GM12878 (cell line): ENCODE measurements around the gene DPP4. TPM values are rescaled to one million over a fixed set of nuclear protein-coding genes. Genes with fewer than 3 reads are reported as not detected.

Source experiments
- ATAC-seq: fragments of 200-7000 bp; cut with Tn5 transposase; 3 replicates; pipeline ENCODE4 v1.9.1; 2020; ENCODE audit warnings: mild to moderate bottlenecking, moderate library complexity
- BruUV-seq: library from RNA; stranded (reverse); fragments of 400-500 nt; replicated peaks from 2 replicates; lab custom pipeline; 2021; lab: Mats Ljungman, UMichigan
- CTCF ChIA-PET: fragments of 300-600 bp; sonication (Branson Sonifier 250); formaldehyde crosslinking; extraction: SDS; loops from one replicate; lab custom pipeline; 2021; ENCODE audit warnings: inconsistent platforms; lab: Yijun Ruan, JAX
- POLR2A ChIA-PET: fragments of 350-600 bp; formaldehyde crosslinking; extraction: SDS; loops from one replicate; lab custom pipeline; 2021; ENCODE audit warnings: inconsistent platforms; lab: Charles Lee
- RAD21 ChIA-PET: fragments of 300-600 bp; sonication (Branson Sonifier 250); formaldehyde crosslinking; loops from one replicate; lab custom pipeline; 2023; ENCODE audit warnings: antibody characterized with exemption; ENCODE audit not compliant: unreplicated experiment; lab: Charles Lee
- SMC1A ChIA-PET: fragments of 300-600 bp; sonication (Branson Sonifier 250); formaldehyde crosslinking; loops from one replicate; lab custom pipeline; 2023; ENCODE audit not compliant: unreplicated experiment, uncharacterized antibody; lab: Charles Lee
- DNase-seq: peaks from one replicate; pipeline ENCODE4 v3.0.0-alpha.2; 2011; ENCODE audit warnings: low read depth, low spot score
- FAIRE-seq: peaks from 3 replicates; lab custom pipeline; 2011; peaks lifted over from hg19 to GRCh38; lab: Jason Lieb, UNC
- H2AFZ ChIP-seq: 2 replicates; pipeline ENCODE4 v1.6.0; 2011; ENCODE audit warnings: low read depth, low read length, control low read depth; ENCODE audit not compliant: control insufficient read depth
- H3K27ac ChIP-seq: 2 replicates; pipeline ENCODE4 v1.5.1; 2011; ENCODE audit warnings: control low read depth; ENCODE audit not compliant: control insufficient read depth, insufficient read depth
- H3K27me3 ChIP-seq, 2 experiments: replicated peaks in 1 of 2; 2 replicates each; pipeline versions ENCODE4 v1.6.0 to v1.6.1; 2011; ENCODE audit warnings: low read length in 1 of 2; ENCODE audit not compliant: control insufficient read depth in 2 of 2, insufficient read depth in 2 of 2
- H3K36me3 ChIP-seq, 2 experiments: 2 replicates each; pipeline ENCODE4 v1.5.1; 2011; ENCODE audit warnings: low read length in 1 of 2; ENCODE audit not compliant: control insufficient read depth in 2 of 2, insufficient read depth in 2 of 2
- H3K4me1 ChIP-seq: 2 replicates; pipeline ENCODE4 v1.6.1; 2011; ENCODE audit warnings: mild to moderate bottlenecking, low read length, moderate library complexity, mixed read lengths; ENCODE audit not compliant: control insufficient read depth, insufficient read depth
- H3K4me2 ChIP-seq: 2 replicates; pipeline ENCODE4 v1.6.0; 2011; ENCODE audit warnings: control low read depth; ENCODE audit not compliant: control insufficient read depth, insufficient read depth
- H3K4me3 ChIP-seq: fragments of 200-600 bp; sonication (generic); 2 replicates; pipeline ENCODE4 v1.5.1; 2016
- H3K79me2 ChIP-seq: 2 replicates; pipeline ENCODE4 v1.6.0; 2011; ENCODE audit warnings: low read length; ENCODE audit not compliant: control insufficient read depth, insufficient read depth
- H3K9ac ChIP-seq: 2 replicates; pipeline ENCODE4 v1.8.0; 2011; ENCODE audit warnings: low read length, control low read depth, mixed read lengths; ENCODE audit not compliant: control insufficient read depth, insufficient read depth
- H3K9me3 ChIP-seq: replicated peaks from 3 replicates; pipeline ENCODE4 v1.5.1; 2011; ENCODE audit warnings: mild to moderate bottlenecking, low read length; ENCODE audit not compliant: control insufficient read depth, insufficient read depth
- H4K20me1 ChIP-seq: 2 replicates; pipeline ENCODE4 v1.6.0; 2011; ENCODE audit not compliant: control insufficient read depth, insufficient read depth
- BCL11A ChIP-seq: IDR thresholded peaks from 2 replicates; pipeline ENCODE4 v1.6.1; 2011; ENCODE audit warnings: low read depth, low read length
- CREB1 ChIP-seq: IDR thresholded peaks from 2 replicates; pipeline ENCODE4 v1.6.1; 2012; ENCODE audit warnings: low read depth, mild to moderate bottlenecking, inconsistent platforms
- NFIC ChIP-seq: IDR thresholded peaks from 2 replicates; pipeline ENCODE4 v1.6.1; 2012; ENCODE audit warnings: low read depth, mild to moderate bottlenecking, inconsistent platforms, low read length, moderate library complexity
- SKIL ChIP-seq: fragments of 450-650 bp; IDR thresholded peaks from 2 replicates; pipeline ENCODE4 v1.6.1; 2017; ENCODE audit warnings: mild to moderate bottlenecking, low read depth, inconsistent platforms; ENCODE audit not compliant: poor library complexity, severe bottlenecking
- ZBTB40 ChIP-seq: fragments of 450-650 bp; IDR thresholded peaks from 2 replicates; pipeline ENCODE4 v1.6.1; 2016; ENCODE audit warnings: mild to moderate bottlenecking, moderate library complexity, borderline replicate concordance
- ZNF274 ChIP-seq: IDR thresholded peaks from one replicate; pipeline ENCODE4 v1.8.0; 2011; ENCODE audit not compliant: insufficient read length, insufficient read depth
- WGBS: methylation state at CpG from one replicate; pipeline ENCODE4 v1.1.6; 2016; ENCODE audit warnings: low lambda C conversion rate; ENCODE audit not compliant: insufficient replicate concordance, insufficient coverage; ENCODE audit errors: missing lambda C conversion rate; 5-methylcytosine and 5-hydroxymethylcytosine counted together
- in situ Hi-C: fragments of 300-500 bp; cut with MboI; formaldehyde crosslinking; loops from 9 replicates; pipeline ENCODE4 v1.14.3; 2018; ENCODE audit warnings: mixed read lengths
- intact Hi-C: fragments of 100-400 bp; cut with micrococcal nuclease; formaldehyde crosslinking; loops from one replicate; pipeline ENCODE4 v1.14.2; 2022; ENCODE audit not compliant: unreplicated experiment
- polyA plus RNA-seq, 11 experiments: library from polyadenylated mRNA; depleted of rRNA in 4 of 11; unstranded in 6 of 11; stranded (reverse) in 5 of 11; fragments of >200 nt; fragmentation: Nextera tagmentation in 4 of 11; fragmentation: Illumina TruSeq in 1 of 11; extraction: Ambion mirVana in 4 of 11; extraction: Trizol in 1 of 11; gene quantifications; 1 replicate in 1 of 11; 2 replicates in 10 of 11; pipeline versions ENCODE4 v1.2.1 to v1.2.3, GENCODE V29; 2011 to 2016; ENCODE audit warnings: inconsistent platforms in 2 of 11, missing spikeins in 2 of 11, low read depth in 1 of 11
- total RNA-seq, 4 experiments: library from RNA; depleted of rRNA in 3 of 4; stranded (reverse); fragments of >200 nt in 3 of 4; fragmentation: Illumina TruSeq in 1 of 4; extraction: Trizol in 1 of 4; gene quantifications; 2 replicates each; pipeline versions ENCODE4 v1.2.1 to v1.2.3, GENCODE V29; 2013 to 2021

DPP4 gene
- total and polyA plus RNA-seq, 10 of the 15 experiments (the other 5 are each of a cell fraction or from before 2014, with no cell fraction given) = 4.1 to 11.4 (median 9.3) TPM

DNA sequence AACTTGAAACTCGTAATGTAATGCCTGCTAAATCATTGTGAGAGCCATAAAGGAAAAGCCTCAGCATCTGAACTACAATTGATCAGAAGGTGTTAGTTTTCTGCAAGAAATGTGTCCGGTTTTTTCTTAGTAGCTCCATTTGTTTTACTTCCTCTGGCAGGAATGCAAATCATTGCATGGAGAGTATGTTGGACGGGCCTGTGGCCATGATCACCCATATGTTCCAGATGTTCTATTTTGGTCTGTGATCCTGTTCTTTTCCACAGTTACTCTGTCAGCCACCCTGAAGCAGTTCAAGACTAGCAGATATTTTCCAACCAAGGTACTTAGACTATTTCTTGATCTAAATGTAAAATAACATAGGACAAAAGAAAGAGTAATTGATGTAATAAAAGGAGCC lies 126.6 kb downstream of the DPP4 start:
- Histone ChIP-seq H4K20me1 (no peaks in the 10 kb centered on the region), H3K27ac (no peak overlapping the region), H3K79me2 (no peaks in the 10 kb centered on the region), H3K9me3 (no peaks in the 10 kb centered on the region), H2AFZ (no peak overlapping the region), H3K4me3 (no peak overlapping the region), H3K9ac (no peak overlapping the region), H3K4me2 (no peak overlapping the region), H3K36me3 (no peaks in the 10 kb centered on the region), H3K4me1 (no peaks in the 10 kb centered on the region), H3K27me3 (no peaks in the 10 kb centered on the region)
- in situ Hi-C loops (loop anchor here (5.0 to 25.0 kb wide), 2 partner anchors 360 to 685 kb away; no protein-coding TSS in a partner anchor), intact Hi-C loops (loop anchor here (10.0 kb wide), 2 partner anchors 243 to 523 kb away; no protein-coding TSS in a partner anchor)
- WGBS = 1% methylated on average over 3 of the region's 3 CpGs
- ChIA-PET RAD21 (interaction anchor here (0.9 to 4.6 kb wide), 8 partner anchors 11 to 376 kb away, joined by 3 to 102 read pairs (median 5); no protein-coding TSS in a partner anchor), SMC1A (interaction anchor here (0.6 to 4.8 kb wide), 10 partner anchors 11 to 716 kb away, joined by 3 to 122 read pairs (median 4); no protein-coding TSS in a partner anchor), CTCF (interaction anchor here (0.6 to 10.3 kb wide), 26 partner anchors 10 to 390 kb away, joined by 3 to 215 read pairs (median 5); no protein-coding TSS in a partner anchor), POLR2A (no interaction called here)
- FAIRE-seq (no peak), DNase-seq (no peak), ATAC-seq (no peak)
- BruUV-seq = no TSS peak
- TF ChIP-seq CREB1 (no peak), BCL11A (no peak), ZBTB40 (no peak), NFIC (no peak), SKIL (no peak), ZNF274 (no peak)
